GM19025 (cell line): Measurements from ENCODE around the gene POU6F2.
"Not testable (repeated sequence)": the region's sequence is repeated elsewhere in the genome, so short reads cannot be mapped to it uniquely, and the experiment has no call there.

Experiments
- ATAC-seq: cut with Tn5 transposase; IDR thresholded peaks from one replicate; pipeline ENCODE4 v1.9.1; 2021; ENCODE audit warnings: mild to moderate bottlenecking, low read depth, moderate library complexity; ENCODE audit not compliant: unreplicated experiment

The POU6F2 gene

DNA sequence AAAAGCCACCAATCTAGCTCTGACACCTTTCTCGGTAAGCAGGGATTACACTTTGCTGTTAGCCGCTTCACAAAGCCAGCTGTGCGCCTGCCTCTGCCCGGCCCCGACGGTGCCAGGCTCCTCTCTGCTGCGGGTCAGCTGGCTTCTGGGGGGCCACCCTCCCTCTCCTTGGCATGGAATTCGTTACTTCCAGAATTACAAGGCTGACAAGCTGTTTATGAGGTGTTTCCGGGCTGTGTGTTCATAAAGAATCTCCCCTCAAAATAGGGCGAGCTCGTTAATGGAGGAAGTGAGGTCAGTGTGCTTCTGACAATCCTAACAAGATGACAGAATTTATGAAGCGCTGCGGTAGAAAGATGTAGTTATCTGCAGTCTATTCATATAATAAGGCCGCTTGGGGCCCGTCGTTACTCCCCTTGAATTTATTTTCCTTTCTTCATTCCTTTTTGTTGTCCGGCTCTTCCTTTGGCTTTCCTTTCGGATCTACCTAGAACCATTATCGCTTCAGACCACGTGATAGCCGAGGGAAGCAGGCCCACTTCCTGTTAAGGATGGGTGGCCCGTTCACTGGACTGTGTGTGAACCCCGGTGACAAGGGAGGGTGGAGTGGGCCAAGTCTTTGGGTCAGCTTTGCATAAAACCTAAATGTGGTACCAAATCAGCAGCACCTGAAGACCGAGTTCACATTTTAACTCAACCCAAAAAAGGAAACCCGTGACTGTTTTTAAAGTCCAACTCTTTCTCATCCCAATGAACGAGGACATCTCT, 315.5 kb downstream of the POU6F2 start:
- no peak for ATAC-seq

DNA sequence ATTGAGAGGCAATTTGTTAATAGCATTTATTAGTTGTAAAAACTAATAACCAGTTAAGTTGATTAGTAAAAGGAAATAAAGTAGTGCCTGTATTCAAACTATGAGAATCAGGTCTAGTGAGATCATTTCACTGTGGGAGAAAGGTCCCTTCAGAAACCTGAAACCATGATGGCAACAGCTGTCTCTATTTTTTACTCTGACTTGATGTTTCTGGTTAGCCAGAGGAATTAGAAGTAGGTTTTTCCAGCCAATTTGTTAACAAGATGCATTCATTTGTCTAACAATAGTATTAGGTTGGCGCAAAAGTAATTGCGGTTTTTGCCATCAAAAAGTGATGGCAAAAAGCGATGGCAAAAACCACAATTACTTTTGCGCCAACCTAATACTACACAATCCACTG, 316.3 kb downstream of the POU6F2 start:
- no peak for ATAC-seq

DNA sequence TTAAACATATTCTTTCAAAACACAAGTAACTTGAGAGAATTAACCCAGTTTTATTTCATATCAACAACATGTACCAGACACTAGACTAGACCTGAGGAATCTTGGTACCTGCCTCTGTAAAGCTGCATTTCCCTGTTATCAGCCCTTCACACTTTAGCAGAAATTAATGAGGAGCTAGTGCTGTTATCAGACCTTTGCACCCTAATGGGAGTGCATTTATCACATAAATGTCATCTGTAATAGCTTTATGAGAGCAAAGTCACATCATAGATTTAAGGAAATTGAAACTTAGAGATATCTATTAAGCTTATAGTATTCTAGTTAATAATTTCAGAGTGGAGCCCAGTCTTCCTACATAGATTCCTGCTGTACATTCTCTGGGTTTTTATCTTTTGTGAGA, 318.1 kb downstream of the POU6F2 start:
- no peak for ATAC-seq

GRCh38 chr7:39299695-39300094, 322.0 kb downstream of the POU6F2 start:
- ATAC-seq, result no peak

GRCh38 chr7:39300276-39300675, 322.6 kb downstream of the POU6F2 start:
- no peak for ATAC-seq

GRCh38 chr7:39301543-39301942, 323.8 kb downstream of the POU6F2 start:
- ATAC-seq, result no peak

GRCh38 chr7:39304178-39304577, 326.5 kb downstream of the POU6F2 start:
- ATAC-seq, result no peak

- ATAC-seq, result no peak
Measured at GRCh38 chr7:39304668-39305405, 327.1 kb downstream of the POU6F2 start.

DNA sequence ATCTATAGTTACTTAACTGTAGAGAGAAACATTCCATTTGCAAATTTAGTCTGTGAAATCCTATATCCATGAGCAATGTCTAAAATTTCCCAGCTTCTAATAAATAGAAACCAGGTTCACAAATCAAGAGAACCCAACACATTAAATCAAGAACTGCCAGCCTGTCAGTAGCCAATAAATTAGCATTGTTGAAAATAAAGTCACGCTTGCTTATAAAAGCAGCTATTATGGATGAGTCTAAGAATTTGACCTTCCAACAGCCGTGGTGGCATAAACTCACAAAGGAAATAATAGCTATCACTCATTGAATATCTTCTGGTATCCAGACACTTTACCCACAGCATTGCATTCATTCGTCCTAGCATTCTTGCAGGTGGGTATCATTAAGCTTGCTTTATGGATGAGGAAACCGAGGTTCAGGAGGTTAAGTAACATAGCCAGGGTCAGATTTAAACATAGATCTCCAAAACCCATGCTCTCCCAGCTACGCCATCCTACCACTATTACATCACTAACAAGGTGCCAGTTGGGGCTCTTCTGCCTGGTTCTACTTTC, 328.4 kb downstream of the POU6F2 start:
- no peak for ATAC-seq

- no peak for ATAC-seq
Measured at GRCh38 chr7:39310699-39311098, 333.0 kb downstream of the POU6F2 start.

GRCh38 chr7:39312254-39312989, 334.7 kb downstream of the POU6F2 start:
- ATAC-seq, result no peak

DNA sequence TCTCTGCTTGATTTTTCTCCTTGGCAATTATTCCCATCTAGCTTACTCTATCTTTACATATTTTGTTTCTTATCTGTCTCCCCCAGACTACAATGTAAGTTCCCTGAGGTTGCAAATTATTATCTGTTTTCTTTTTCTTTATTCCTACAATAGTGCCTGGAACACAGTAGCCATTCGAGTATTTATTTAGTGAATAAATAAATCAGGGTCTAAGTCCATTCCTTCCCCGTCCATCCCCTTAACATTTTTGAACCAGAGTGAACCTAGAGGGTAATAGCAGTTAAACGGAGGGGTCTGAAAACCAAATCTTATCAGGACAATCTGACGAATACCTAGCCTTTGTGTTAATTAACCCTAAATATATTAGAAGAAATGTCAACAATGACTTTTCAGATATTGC, 335.7 kb downstream of the POU6F2 start:
- no peak for ATAC-seq

DNA sequence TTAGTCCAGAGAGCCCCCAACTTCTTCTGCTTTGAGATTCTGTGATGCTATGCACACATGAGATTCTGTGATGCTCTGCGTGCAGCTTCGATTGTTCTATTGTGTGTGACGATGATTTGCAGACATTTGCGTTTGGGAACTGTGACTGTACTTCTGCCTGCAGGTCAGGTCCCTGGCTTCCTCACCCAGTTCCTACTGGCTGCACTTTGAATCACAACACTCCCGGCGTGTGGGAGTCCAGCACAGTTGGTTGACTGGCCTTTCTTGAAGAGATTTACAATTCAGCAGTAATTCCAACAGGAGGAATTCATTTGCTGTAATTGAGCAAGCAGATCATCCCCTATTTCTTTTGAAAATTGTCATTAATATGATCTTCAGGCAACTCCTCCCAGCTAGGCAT, 336.3 kb downstream of the POU6F2 start:
- ATAC-seq, result no peak

- ATAC-seq, result no peak
Measured at GRCh38 chr7:39317107-39317506, 339.4 kb downstream of the POU6F2 start.

GRCh38 chr7:39317896-39318295, 340.2 kb downstream of the POU6F2 start:
- ATAC-seq, result no peak

- ATAC-seq, result no peak
Measured at GRCh38 chr7:39321245-39321644, 343.5 kb downstream of the POU6F2 start.

- ATAC-seq, result no peak
Measured at GRCh38 chr7:39321909-39322498, 344.3 kb downstream of the POU6F2 start.

DNA sequence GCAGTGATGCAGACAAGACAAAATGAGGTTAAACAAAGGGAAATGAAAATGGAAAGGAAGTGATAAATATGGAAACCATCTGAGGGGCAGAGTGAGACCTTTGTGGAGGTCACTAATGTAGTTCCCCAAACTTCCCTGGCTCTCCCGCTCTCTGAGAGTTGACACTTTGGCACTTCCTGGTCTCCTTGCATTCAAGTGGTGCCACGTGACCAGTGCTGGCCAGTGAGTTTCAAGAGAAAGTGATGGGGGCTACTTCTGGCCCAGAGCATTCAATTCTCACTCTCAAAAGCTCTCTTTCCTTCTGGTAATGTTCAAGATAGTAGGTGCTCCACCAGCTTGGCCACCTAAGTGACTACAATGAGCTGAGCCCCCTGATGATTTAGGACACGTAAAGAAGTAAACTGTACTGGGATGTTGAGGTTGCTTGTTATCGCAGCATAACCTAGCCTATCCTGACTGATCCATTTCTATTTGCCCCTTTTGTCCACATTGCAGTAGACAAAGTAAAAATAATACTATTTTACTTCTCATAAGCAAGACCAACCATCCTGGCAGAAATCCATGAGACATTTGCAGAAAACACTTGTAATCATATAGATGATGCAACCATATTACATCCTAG, 346.5 kb downstream of the POU6F2 start:
- no peak for ATAC-seq

GRCh38 chr7:39331607-39332006, 353.9 kb downstream of the POU6F2 start:
- ATAC-seq, result not testable (repeated sequence)

GRCh38 chr7:39332142-39332541, 354.4 kb downstream of the POU6F2 start:
- ATAC-seq, result no peak
